Measurements from ENCODE around the gene MYOM1.
"Not testable (repeated sequence)": the region's sequence is repeated elsewhere in the genome, so short reads cannot be mapped to it uniquely, and the experiment has no call there.

DNA sequence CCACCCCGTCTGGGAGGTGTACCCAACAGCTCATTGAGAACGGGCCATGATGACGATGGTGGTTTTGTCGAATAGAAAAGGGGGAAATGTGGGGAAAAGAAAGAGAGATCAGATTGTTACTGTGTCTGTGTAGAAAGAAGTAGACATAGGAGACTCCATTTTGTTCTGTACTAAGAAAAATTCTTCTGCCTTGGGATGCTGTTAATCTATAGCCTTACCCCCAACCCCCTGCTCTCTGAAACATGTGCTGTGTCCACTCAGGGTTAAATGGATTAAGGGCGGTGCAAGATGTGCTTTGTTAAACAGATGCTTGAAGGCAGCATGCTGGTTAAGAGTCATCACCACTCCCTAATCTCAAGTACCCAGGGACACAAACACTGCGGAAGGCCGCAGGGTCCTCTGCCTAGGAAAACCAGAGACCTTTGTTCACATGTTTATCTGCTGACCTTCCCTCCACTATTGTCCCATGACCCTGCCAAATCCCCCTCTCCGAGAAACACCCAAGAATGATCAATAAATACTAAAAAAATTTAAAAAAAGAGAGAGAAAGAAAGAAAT is 169.8 kb downstream of the MYOM1 start:
- TF ChIP-seq, protein P1, sequence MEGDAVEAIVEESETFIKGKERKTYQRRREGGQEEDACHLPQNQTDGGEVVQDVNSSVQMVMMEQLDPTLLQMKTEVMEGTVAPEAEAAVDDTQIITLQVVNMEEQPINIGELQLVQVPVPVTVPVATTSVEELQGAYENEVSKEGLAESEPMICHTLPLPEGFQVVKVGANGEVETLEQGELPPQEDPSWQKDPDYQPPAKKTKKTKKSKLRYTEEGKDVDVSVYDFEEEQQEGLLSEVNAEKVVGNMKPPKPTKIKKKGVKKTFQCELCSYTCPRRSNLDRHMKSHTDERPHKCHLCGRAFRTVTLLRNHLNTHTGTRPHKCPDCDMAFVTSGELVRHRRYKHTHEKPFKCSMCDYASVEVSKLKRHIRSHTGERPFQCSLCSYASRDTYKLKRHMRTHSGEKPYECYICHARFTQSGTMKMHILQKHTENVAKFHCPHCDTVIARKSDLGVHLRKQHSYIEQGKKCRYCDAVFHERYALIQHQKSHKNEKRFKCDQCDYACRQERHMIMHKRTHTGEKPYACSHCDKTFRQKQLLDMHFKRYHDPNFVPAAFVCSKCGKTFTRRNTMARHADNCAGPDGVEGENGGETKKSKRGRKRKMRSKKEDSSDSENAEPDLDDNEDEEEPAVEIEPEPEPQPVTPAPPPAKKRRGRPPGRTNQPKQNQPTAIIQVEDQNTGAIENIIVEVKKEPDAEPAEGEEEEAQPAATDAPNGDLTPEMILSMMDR (conservative IDR thresholded peaks at IDR 0.05; ENCODE audit: low read depth, low read length) = not testable (repeated sequence)
- not testable (repeated sequence) for TF ChIP-seq EZH2 (IDR thresholded peaks at IDR 0.05; ENCODE audit: low read length, unreplicated experiment); EZH2phosphoT487 (IDR thresholded peaks at IDR 0.05; ENCODE audit: borderline replicate concordance, low read length)
